K562 (cell line): ENCODE results near the gene TCF12. TPM values are rescaled to one million over a fixed set of nuclear protein-coding genes. Genes with fewer than 3 reads are reported as not detected.

Experiments used
- CEBPB ChIP-seq: fragments of 450-650 bp; IDR thresholded peaks from 2 replicates; pipeline ENCODE4 v1.6.1; 2016; ENCODE audit warnings: missing genetic modification characterization, missing compliant biosample characterization
- CHD2 ChIP-seq: IDR thresholded peaks from 2 replicates; pipeline ENCODE4 v1.6.1; 2011; ENCODE audit warnings: low read depth, low read length
- DIDO1 ChIP-seq: fragments of 450-650 bp; IDR thresholded peaks from 2 replicates; pipeline ENCODE4 v1.6.1; 2016; ENCODE audit warnings: low read depth, missing biosample characterization, missing genetic modification characterization
- EHMT2 ChIP-seq: fragments of 450-650 bp; IDR thresholded peaks from 2 replicates; pipeline ENCODE4 v1.6.1; 2018; ENCODE audit warnings: antibody characterized with exemption
- JUND ChIP-seq, 2 experiments: IDR thresholded peaks; 2 replicates in 1 of 2; 3 replicates in 1 of 2; pipeline ENCODE4 v1.6.1; 2011; ENCODE audit warnings: borderline replicate concordance in 2 of 2, low read depth in 2 of 2, low read length in 2 of 2, improper control_type of control experiment in 1 of 2, missing biosample characterization in 1 of 2, missing genetic modification characterization in 1 of 2, missing genetic modification reagents in 1 of 2
- KDM5B ChIP-seq: fragments of 200-600 bp; sonication (generic); IDR thresholded peaks from 2 replicates; pipeline ENCODE4 v1.6.1; 2012; ENCODE audit warnings: low read depth, mild to moderate bottlenecking, moderate library complexity, low read length, control low read depth, inconsistent platforms; ENCODE audit not compliant: insufficient replicate concordance
- MYC ChIP-seq, 2 experiments: fragments of 250-450 bp in 1 of 2; sonication (Bioruptor Pico) in 1 of 2; IDR thresholded peaks; 2 replicates each; pipeline versions ENCODE4 v1.5.1 to v1.6.1; 2012 to 2021; ENCODE audit warnings: low read depth in 2 of 2, borderline replicate concordance in 1 of 2, improper control_type of control experiment in 1 of 2, low read length in 1 of 2, mild to moderate bottlenecking in 1 of 2, moderate library complexity in 1 of 2
- PTTG1 ChIP-seq: fragments of 450-650 bp; IDR thresholded peaks from 2 replicates; pipeline ENCODE4 v1.6.1; 2016; ENCODE audit warnings: low read depth, mild to moderate bottlenecking, missing genetic modification characterization, missing compliant biosample characterization
- SMAD4 ChIP-seq: fragments of 250-450 bp; sonication (Bioruptor Pico); conservative IDR thresholded peaks from 2 replicates; pipeline ENCODE4 v1.8.0; 2021; ENCODE audit warnings: inconsistent platforms, mild to moderate bottlenecking, moderate library complexity
- SMARCC2 ChIP-seq: fragments of 450-650 bp; IDR thresholded peaks from 2 replicates; pipeline ENCODE4 v1.6.1; 2017; ENCODE audit warnings: antibody characterized with exemption, moderate library complexity, mild to moderate bottlenecking, low read depth
- SOX6 ChIP-seq: fragments of 450-650 bp; IDR thresholded peaks from 2 replicates; pipeline ENCODE4 v1.6.1; 2014; ENCODE audit warnings: mild to moderate bottlenecking
- SRSF1 ChIP-seq: fragments of 200-400 bp; formaldehyde crosslinking; IDR thresholded peaks from 2 replicates; pipeline ENCODE4 v1.6.1; 2017; ENCODE audit warnings: mild to moderate bottlenecking, low read depth, low read length, moderate library complexity
- TBP ChIP-seq: optimal IDR thresholded peaks from 2 replicates; pipeline ENCODE3; 2011; ENCODE audit warnings: low read depth, low read length, improper control_type of control experiment
- ZFPM2 ChIP-seq: fragments of 250-450 bp; sonication (Bioruptor Pico); IDR thresholded peaks from 2 replicates; pipeline ENCODE4 v1.5.1; 2022; ENCODE audit warnings: mild to moderate bottlenecking
- ZNF146 ChIP-seq: IDR thresholded peaks from one replicate; pipeline ENCODE4 v1.6.1; 2018; ENCODE audit warnings: missing compliant biosample characterization; ENCODE audit not compliant: unreplicated experiment
- ZNF583 ChIP-seq: fragments of 250-450 bp; sonication (Bioruptor Pico); IDR thresholded peaks from 2 replicates; pipeline ENCODE4 v1.4.0; 2020
- ZNF76 ChIP-seq: fragments of 250-450 bp; sonication (Bioruptor Pico); IDR thresholded peaks from 2 replicates; pipeline ENCODE4 v1.4.0; 2020; ENCODE audit warnings: mild to moderate bottlenecking, moderate library complexity, borderline replicate concordance
- ZSCAN32 ChIP-seq: fragments of 450-650 bp; formaldehyde crosslinking; IDR thresholded peaks from 2 replicates; pipeline ENCODE4 v1.4.0; 2020; ENCODE audit warnings: mild to moderate bottlenecking, moderate library complexity
- polyA plus RNA-seq, 8 experiments: library from polyadenylated mRNA; depleted of rRNA in 4 of 8; stranded (reverse) in 5 of 8; unstranded in 3 of 8; fragments of >200 nt; fragmentation: Nextera tagmentation in 2 of 8; fragmentation: Illumina TruSeq in 1 of 8; extraction: Ambion mirVana in 2 of 8; extraction: Trizol in 1 of 8; gene quantifications; 2 replicates each; pipeline versions ENCODE4 v1.2.1 to v1.2.3, GENCODE V29; 2011 to 2014; ENCODE audit warnings: inconsistent platforms in 1 of 8, missing spikeins in 1 of 8
- total RNA-seq, 7 experiments: library from RNA; depleted of rRNA in 6 of 7; stranded (reverse); fragments of >200 nt in 6 of 7; fragmentation: Illumina TruSeq in 2 of 7; extraction: Trizol in 2 of 7; gene quantifications; 2 replicates each; pipeline versions ENCODE4 v1.2.1 to v1.2.3, GENCODE V29; 2011 to 2021; ENCODE audit warnings: low replicate concordance in 1 of 7
- TF ChIP-seq, protein P1 (sequence below): fragments of 250-450 bp; sonication (Bioruptor Pico); IDR thresholded peaks from 2 replicates; pipeline ENCODE4 v1.4.0; 2020; ENCODE audit warnings: mild to moderate bottlenecking, moderate library complexity
- TF ChIP-seq, protein P2 (sequence below), 2 experiments: fragments of 250-450 bp in 1 of 2; fragments of 450-650 bp in 1 of 2; sonication (Bioruptor Pico) in 1 of 2; IDR thresholded peaks; 2 replicates each; pipeline versions ENCODE4 v1.6.1 to v1.8.0; 2016 to 2021; ENCODE audit warnings: mild to moderate bottlenecking in 2 of 2, moderate library complexity in 2 of 2, missing compliant biosample characterization in 1 of 2, missing genetic modification characterization in 1 of 2
- TF ChIP-seq, protein P3 (sequence below): fragments of 450-650 bp; IDR thresholded peaks from 2 replicates; pipeline ENCODE4 v1.6.1; 2016; ENCODE audit warnings: missing biosample characterization, missing genetic modification characterization
- TF ChIP-seq, protein P4 (sequence below): fragments of 200-800 bp; sonication (Bioruptor generic); IDR thresholded peaks from 2 replicates; pipeline ENCODE4 v1.6.1; 2017; ENCODE audit warnings: missing genetic modification characterization, missing compliant biosample characterization

The TCF12 gene
- total and polyA plus RNA-seq, 9 of the 15 experiments (the other 6 are each of a cell fraction or from before 2014, with no cell fraction given), result 10.5 to 132 (median 52.9) TPM

DNA sequence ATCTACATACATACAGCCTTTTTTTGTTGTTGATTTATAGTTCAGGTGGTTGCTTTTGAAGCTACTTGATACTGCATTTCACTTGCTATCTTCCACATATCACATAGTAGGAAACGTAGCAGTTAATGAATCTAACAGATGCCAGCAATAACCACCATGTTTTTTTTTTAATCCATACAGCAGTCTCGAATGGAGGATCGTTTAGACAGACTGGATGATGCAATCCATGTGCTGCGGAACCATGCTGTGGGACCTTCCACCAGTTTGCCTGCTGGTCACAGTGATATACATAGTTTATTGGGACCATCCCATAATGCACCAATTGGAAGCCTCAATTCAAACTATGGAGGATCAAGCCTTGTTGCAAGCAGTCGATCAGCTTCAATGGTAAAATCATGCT is 334.6 kb downstream of the TCF12 start (continued):
- TF ChIP-seq ZFPM2 (CRISPR knock-in tag) (no peak), ZNF76 (0 out of 2 replicates have a peak, but pooled peaks have one; percentile 20), JUND (IDR thresholded peaks at IDR 0.05; ENCODE audit: borderline replicate concordance, low read depth, low read length) (peak; percentile 71), JUND (tag; IDR thresholded peaks at IDR 0.05; ENCODE audit: borderline replicate concordance, low read depth, low read length) (no peak), SOX6 (no peak), ZNF146 (no peak), CEBPB (tag) (peak; percentile 86), CHD2 (no peak), SRSF1 (no peak), KDM5B (no peak), SMARCC2 (no peak), ZNF583 (CRISPR knock-in tag) (0 out of 2 replicates have a peak, but pooled peaks have one; percentile 22), PTTG1 (tag) (0 out of 2 replicates have a peak, but pooled peaks have one; percentile 16), MYC (IDR thresholded peaks at IDR 0.05; ENCODE audit: low read depth, low read length) (peak; percentile 77), MYC (CRISPR knock-in tag; IDR thresholded peaks at IDR 0.05; ENCODE audit: borderline replicate concordance, low read depth) (no peak), DIDO1 (tag) (peak; percentile 31; the same call in 1 of the 2 replicates), EHMT2 (no peak), TBP (no peak), ZSCAN32 (peak; percentile 87), SMAD4 (CRISPR knock-in tag) (peak; percentile 80)
- TF ChIP-seq, protein P1, sequence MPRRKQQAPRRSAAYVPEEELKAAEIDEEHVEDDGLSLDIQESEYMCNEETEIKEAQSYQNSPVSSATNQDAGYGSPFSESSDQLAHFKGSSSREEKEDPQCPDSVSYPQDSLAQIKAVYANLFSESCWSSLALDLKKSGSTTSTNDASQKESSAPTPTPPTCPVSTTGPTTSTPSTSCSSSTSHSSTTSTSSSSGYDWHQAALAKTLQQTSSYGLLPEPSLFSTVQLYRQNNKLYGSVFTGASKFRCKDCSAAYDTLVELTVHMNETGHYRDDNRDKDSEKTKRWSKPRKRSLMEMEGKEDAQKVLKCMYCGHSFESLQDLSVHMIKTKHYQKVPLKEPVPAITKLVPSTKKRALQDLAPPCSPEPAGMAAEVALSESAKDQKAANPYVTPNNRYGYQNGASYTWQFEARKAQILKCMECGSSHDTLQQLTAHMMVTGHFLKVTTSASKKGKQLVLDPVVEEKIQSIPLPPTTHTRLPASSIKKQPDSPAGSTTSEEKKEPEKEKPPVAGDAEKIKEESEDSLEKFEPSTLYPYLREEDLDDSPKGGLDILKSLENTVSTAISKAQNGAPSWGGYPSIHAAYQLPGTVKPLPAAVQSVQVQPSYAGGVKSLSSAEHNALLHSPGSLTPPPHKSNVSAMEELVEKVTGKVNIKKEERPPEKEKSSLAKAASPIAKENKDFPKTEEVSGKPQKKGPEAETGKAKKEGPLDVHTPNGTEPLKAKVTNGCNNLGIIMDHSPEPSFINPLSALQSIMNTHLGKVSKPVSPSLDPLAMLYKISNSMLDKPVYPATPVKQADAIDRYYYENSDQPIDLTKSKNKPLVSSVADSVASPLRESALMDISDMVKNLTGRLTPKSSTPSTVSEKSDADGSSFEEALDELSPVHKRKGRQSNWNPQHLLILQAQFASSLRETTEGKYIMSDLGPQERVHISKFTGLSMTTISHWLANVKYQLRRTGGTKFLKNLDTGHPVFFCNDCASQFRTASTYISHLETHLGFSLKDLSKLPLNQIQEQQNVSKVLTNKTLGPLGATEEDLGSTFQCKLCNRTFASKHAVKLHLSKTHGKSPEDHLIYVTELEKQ (CRISPR knock-in tag), result no peak
- TF ChIP-seq, protein P2, sequence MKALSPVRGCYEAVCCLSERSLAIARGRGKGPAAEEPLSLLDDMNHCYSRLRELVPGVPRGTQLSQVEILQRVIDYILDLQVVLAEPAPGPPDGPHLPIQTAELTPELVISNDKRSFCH (CRISPR knock-in tag; IDR thresholded peaks at IDR 0.05), result no peak
- TF ChIP-seq, protein P2 (tag; IDR thresholded peaks at IDR 0.05), result no peak
- TF ChIP-seq, protein P3, sequence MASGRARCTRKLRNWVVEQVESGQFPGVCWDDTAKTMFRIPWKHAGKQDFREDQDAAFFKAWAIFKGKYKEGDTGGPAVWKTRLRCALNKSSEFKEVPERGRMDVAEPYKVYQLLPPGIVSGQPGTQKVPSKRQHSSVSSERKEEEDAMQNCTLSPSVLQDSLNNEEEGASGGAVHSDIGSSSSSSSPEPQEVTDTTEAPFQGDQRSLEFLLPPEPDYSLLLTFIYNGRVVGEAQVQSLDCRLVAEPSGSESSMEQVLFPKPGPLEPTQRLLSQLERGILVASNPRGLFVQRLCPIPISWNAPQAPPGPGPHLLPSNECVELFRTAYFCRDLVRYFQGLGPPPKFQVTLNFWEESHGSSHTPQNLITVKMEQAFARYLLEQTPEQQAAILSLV (tag), result peak; percentile 90
- TF ChIP-seq, protein P4, sequence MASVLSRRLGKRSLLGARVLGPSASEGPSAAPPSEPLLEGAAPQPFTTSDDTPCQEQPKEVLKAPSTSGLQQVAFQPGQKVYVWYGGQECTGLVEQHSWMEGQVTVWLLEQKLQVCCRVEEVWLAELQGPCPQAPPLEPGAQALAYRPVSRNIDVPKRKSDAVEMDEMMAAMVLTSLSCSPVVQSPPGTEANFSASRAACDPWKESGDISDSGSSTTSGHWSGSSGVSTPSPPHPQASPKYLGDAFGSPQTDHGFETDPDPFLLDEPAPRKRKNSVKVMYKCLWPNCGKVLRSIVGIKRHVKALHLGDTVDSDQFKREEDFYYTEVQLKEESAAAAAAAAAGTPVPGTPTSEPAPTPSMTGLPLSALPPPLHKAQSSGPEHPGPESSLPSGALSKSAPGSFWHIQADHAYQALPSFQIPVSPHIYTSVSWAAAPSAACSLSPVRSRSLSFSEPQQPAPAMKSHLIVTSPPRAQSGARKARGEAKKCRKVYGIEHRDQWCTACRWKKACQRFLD (CRISPR knock-in tag), result no peak
